Naive thymus-derived CD4-positive, alpha-beta T cell (primary cell): ENCODE data around the gene LRFN2. TPM values are rescaled to one million over a fixed set of nuclear protein-coding genes. Genes with fewer than 3 reads are reported as not detected.

ENCODE experiments used
- ATAC-seq: fragments of 150-1000 bp; cut with Tn5 transposase; 2 replicates; pipeline ENCODE4 v1.10.0; 2021; ENCODE audit warnings: mild to moderate bottlenecking, moderate library complexity
- CTCF ChIA-PET: fragments of 350-600 bp; sonication (Branson Sonifier 250); formaldehyde crosslinking; loops from one replicate; lab custom pipeline; 2021; ENCODE audit warnings: antibody characterized with exemption; lab: Charles Lee
- POLR2A ChIA-PET: fragments of 350-600 bp; sonication (Branson Sonifier 250); formaldehyde crosslinking; loops from one replicate; lab custom pipeline; 2021; ENCODE audit warnings: antibody characterized with exemption, inconsistent platforms; lab: Charles Lee
- DNase-seq, 9 donors: peaks; one replicate each; pipeline versions ENCODE4 v3.0.0 to v3.0.0-alpha.2; 2020 to 2022; ENCODE audit warnings: mixed read lengths in 1 of 9
- H3K27ac ChIP-seq: one replicate; pipeline ENCODE4 v1.7.0; 2013; ENCODE audit warnings: mild to moderate bottlenecking, low read depth, low read length, moderate library complexity
- H3K27me3 ChIP-seq, 2 donors: one replicate each; pipeline ENCODE4 v1.7.0; 2013; ENCODE audit warnings: low read length in 2 of 2, mild to moderate bottlenecking in 2 of 2, moderate library complexity in 2 of 2; ENCODE audit not compliant: control insufficient read depth in 2 of 2, insufficient read depth in 2 of 2
- H3K36me3 ChIP-seq, 3 experiments: 1 replicate in 2 of 3; 2 replicates in 1 of 3; pipeline ENCODE4 v1.7.0; 2013; ENCODE audit warnings: low read length in 3 of 3, mild to moderate bottlenecking in 3 of 3, moderate library complexity in 1 of 3; ENCODE audit not compliant: insufficient read depth in 3 of 3, control insufficient read depth in 2 of 3
- H3K4me1 ChIP-seq, 2 donors: one replicate each; pipeline ENCODE4 v1.7.0; 2013; ENCODE audit warnings: low read length in 2 of 2, mild to moderate bottlenecking in 2 of 2, moderate library complexity in 1 of 2; ENCODE audit not compliant: control insufficient read depth in 2 of 2, insufficient read depth in 2 of 2
- H3K4me3 ChIP-seq: 2 replicates; pipeline ENCODE4 v1.7.0; 2013; ENCODE audit warnings: mild to moderate bottlenecking, low read length
- H3K9me3 ChIP-seq, 3 experiments: 1 replicate in 2 of 3; 2 replicates in 1 of 3; pipeline ENCODE4 v1.7.0; 2013; ENCODE audit warnings: low read length in 3 of 3; ENCODE audit not compliant: control insufficient read depth in 2 of 3
- H3K27ac Mint-ChIP-seq, 9 donors: one replicate each; pipeline ENCODE4 v1.8.0; 2020 to 2022; ENCODE audit warnings: mixed read lengths in 9 of 9, mild to moderate bottlenecking in 8 of 9, moderate library complexity in 5 of 9, inconsistent platforms in 2 of 9
- H3K27me3 Mint-ChIP-seq, 5 donors: one replicate each; pipeline ENCODE4 v1.8.0; 2021 to 2022; ENCODE audit warnings: mixed read lengths in 5 of 5, mild to moderate bottlenecking in 1 of 5
- H3K36me3 Mint-ChIP-seq, 5 donors: one replicate each; pipeline ENCODE4 v1.8.0; 2020 to 2022; ENCODE audit warnings: mixed read lengths in 5 of 5, mild to moderate bottlenecking in 3 of 5, inconsistent platforms in 1 of 5
- H3K4me1 Mint-ChIP-seq, 7 donors: one replicate each; pipeline ENCODE4 v1.8.0; 2020 to 2022; ENCODE audit warnings: mixed read lengths in 7 of 7, mild to moderate bottlenecking in 3 of 7, inconsistent platforms in 1 of 7
- H3K4me3 Mint-ChIP-seq, 10 donors: one replicate each; pipeline ENCODE4 v1.8.0; 2020 to 2022; ENCODE audit warnings: mild to moderate bottlenecking in 10 of 10, mixed read lengths in 10 of 10, moderate library complexity in 6 of 10, inconsistent platforms in 2 of 10
- H3K9me3 Mint-ChIP-seq, 11 donors: one replicate each; pipeline ENCODE4 v1.8.0; 2020 to 2022; ENCODE audit warnings: mixed read lengths in 11 of 11, mild to moderate bottlenecking in 4 of 11, inconsistent platforms in 1 of 11, moderate library complexity in 1 of 11
- intact Hi-C, 2 donors: fragments of 100-400 bp; cut with micrococcal nuclease; formaldehyde crosslinking; loops; one replicate each; pipeline ENCODE4 v1.15.1; 2023
- polyA plus RNA-seq, 2 donors: library from polyadenylated mRNA; unstranded; fragments of 300-500 nt; fragmentation: Illumina TruSeq; gene quantifications; one replicate each; pipeline ENCODE4 v1.2.3, GENCODE V29; 2021
- total RNA-seq, 6 experiments: library from RNA in 5 of 6; stranded (reverse) in 5 of 6; gene quantifications; 1 replicate in 5 of 6; 2 replicates in 1 of 6; pipeline ENCODE4 v1.2.3 and lab custom pipeline; 2021 to 2026

Gene LRFN2
- total and polyA plus RNA-seq, 7 experiments from 2014 or later: 0.13 to 4.6 (median 0.43) TPM; not detected in 2

DNA sequence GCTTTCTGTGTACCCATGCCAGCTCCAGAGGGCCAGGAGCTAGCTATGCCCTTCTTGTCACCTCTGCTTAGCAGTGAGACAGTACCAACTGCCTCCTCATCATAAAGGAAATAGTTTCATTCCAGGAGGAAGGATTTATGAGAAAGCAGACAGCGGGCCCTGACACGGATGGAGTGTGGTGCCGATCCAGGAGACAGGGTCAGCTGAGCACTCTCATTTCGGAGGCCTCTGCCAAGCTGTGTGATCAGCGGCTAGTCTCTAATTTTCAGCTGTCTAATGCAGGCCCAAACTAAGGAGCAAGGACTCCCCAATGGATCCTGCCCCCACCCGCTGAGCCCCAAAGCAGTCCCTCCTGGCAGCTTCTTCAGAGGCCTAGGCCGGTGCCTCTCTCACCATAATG, 103.1 kb downstream of the LRFN2 start:
- intact Hi-C loops: no loop called here
- Mint-ChIP-seq H3K36me3 (no peaks in the 10 kb centered on the region), H3K4me1 (peaks cover 0 to 19% (median 0%) of the 10 kb centered on the region in 7 donors), H3K27me3 (peaks cover 0 to 32% (median 7%) of the 10 kb centered on the region in 5 donors), H3K27ac (no peak overlapping the region), H3K9me3 (peaks cover 0 to 3% (median 0%) of the 10 kb centered on the region in 11 donors), H3K4me3 (no peak overlapping the region)
- H3K4me3 ChIP-seq: no peak overlapping the region
- no peaks in the 10 kb centered on the region for H3K36me3 ChIP-seq
- POLR2A ChIA-PET: no interaction called here
- H3K9me3 ChIP-seq: no peaks in the 10 kb centered on the region
- H3K27ac ChIP-seq: no peak overlapping the region
- CTCF ChIA-PET: no interaction called here
- H3K4me1 ChIP-seq: peaks cover 0 to under 1% of the 10 kb centered on the region in 2 donors
- DNase-seq (no peak), ATAC-seq (no peak)
- H3K27me3 ChIP-seq: no peaks in the 10 kb centered on the region

DNA sequence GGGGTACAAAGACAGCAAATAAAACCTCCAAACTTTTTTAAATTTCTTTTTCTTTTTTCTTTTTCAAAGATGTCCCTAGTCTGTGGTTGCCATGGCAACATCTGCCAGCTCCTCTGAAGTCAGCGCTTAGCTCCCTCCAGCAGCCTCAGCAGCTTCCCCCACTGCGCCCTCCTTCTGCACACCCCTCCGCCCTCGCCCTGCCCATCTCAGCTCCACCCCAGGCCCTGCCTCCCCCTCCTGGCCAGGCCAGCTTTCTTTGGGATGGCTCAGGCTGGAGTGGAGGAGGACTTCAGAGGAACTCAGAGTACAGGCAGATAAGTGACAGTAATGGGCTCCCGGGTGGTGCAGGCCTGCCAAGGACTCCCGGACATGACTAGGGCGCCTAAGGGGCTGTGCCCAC, 104.6 kb downstream of the LRFN2 start:
- intact Hi-C loops: no loop called here
- peak in 3 of 9 donors; percentile 15 to 20 (median 16) for DNase-seq

DNA sequence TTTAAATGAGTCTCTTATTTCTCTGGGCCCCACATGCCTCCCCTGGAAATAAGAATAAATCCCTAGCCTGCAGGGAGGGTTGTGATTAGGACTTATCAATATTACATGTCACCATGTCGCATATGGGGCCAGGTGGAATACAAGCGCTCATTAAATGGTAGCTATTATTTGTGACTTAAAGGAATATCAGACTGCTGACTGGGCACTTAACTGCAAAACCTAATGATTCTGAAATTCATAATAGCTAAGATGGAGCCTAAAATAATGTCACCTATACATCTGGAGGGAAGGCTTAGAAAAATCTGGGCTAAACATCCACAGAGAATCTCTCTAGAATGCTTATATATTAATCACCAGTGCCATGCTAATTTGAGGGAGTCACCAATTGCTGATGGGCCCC, 106.5 kb downstream of the LRFN2 start:
- ATAC-seq: no peak
- Histone ChIP-seq H3K4me1 (peaks cover 0 to 16% of the 10 kb centered on the region in 2 donors), H3K9me3 (no peaks in the 10 kb centered on the region), H3K36me3 (no peaks in the 10 kb centered on the region), H3K4me3 (no peak overlapping the region), H3K27ac (no peak overlapping the region), H3K27me3 (no peaks in the 10 kb centered on the region)
- ChIA-PET POLR2A (no interaction called here), CTCF (no interaction called here)
- Mint-ChIP-seq H3K36me3 (no peaks in the 10 kb centered on the region), H3K9me3 (no peaks in the 10 kb centered on the region), H3K4me3 (no peak overlapping the region), H3K27me3 (peaks cover 0 to 19% (median 0%) of the 10 kb centered on the region in 5 donors), H3K4me1 (peaks cover 0 to 43% (median 5%) of the 10 kb centered on the region in 7 donors), H3K27ac (no peak overlapping the region)
- intact Hi-C loops: no loop called here
- DNase-seq: no peak

More for the DNA sequence above, 104.6 kb downstream of the LRFN2 start:
- ChIA-PET CTCF (no interaction called here), POLR2A (no interaction called here)
- no peak overlapping the region for H3K27ac Mint-ChIP-seq
- Histone ChIP-seq H3K27ac (no peak overlapping the region), H3K9me3 (no peaks in the 10 kb centered on the region), H3K27me3 (no peaks in the 10 kb centered on the region), H3K36me3 (no peaks in the 10 kb centered on the region), H3K4me1 (peaks cover 0 to 11% of the 10 kb centered on the region in 2 donors), H3K4me3 (no peak overlapping the region)
- no peak overlapping the region for H3K4me3 Mint-ChIP-seq
- H3K27me3 Mint-ChIP-seq: peaks cover 0 to 24% (median 4%) of the 10 kb centered on the region in 5 donors
- no peaks in the 10 kb centered on the region for H3K36me3 Mint-ChIP-seq
- H3K4me1 Mint-ChIP-seq: peaks cover 0 to 32% (median 5%) of the 10 kb centered on the region in 7 donors
- ATAC-seq: no peak
- H3K9me3 Mint-ChIP-seq: peaks cover 0 to 2% (median 0%) of the 10 kb centered on the region in 11 donors

DNA sequence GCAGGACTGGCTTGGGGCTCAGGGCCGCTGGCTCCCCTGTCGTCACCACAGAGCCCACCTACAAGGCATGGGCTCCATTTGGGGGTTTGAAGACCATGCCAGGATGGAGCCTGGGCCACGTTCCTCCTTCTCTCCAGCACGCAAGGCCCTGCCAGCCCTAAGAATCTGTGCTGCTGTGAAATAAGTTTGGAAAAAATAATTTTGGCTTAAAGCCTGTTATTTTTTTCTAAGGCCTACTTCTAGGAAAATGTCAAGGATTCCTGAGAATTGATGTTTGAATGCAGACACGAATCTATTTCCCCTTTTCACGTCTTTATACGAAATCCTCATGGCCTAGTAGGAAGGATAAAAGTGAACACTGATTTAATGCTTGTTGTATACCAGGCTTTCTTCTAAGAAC, 107.5 kb downstream of the LRFN2 start:
- no peak overlapping the region for H3K27ac ChIP-seq
- H3K27ac Mint-ChIP-seq: no peak overlapping the region
- no peaks in the 10 kb centered on the region for H3K9me3 ChIP-seq
- H3K9me3 Mint-ChIP-seq: no peaks in the 10 kb centered on the region
- peaks cover 0 to 19% (median 0%) of the 10 kb centered on the region in 5 donors for H3K27me3 Mint-ChIP-seq
- DNase-seq: no peak
- H3K4me3 ChIP-seq: no peak overlapping the region
- H3K4me3 Mint-ChIP-seq: no peak overlapping the region
- intact Hi-C loops: loop anchor here in 1 of 2 donors (5.0 kb wide), 2 partner anchors 42 to 92 kb away; no protein-coding TSS in a partner anchor
- H3K27me3 ChIP-seq: no peaks in the 10 kb centered on the region
- no peak for ATAC-seq
- H3K36me3 ChIP-seq: no peaks in the 10 kb centered on the region
- H3K4me1 Mint-ChIP-seq: peaks cover 0 to 42% (median 5%) of the 10 kb centered on the region in 7 donors
- no peaks in the 10 kb centered on the region for H3K36me3 Mint-ChIP-seq
- ChIA-PET POLR2A (no interaction called here), CTCF (no interaction called here)
- H3K4me1 ChIP-seq: peaks cover 0 to 16% of the 10 kb centered on the region in 2 donors

DNA sequence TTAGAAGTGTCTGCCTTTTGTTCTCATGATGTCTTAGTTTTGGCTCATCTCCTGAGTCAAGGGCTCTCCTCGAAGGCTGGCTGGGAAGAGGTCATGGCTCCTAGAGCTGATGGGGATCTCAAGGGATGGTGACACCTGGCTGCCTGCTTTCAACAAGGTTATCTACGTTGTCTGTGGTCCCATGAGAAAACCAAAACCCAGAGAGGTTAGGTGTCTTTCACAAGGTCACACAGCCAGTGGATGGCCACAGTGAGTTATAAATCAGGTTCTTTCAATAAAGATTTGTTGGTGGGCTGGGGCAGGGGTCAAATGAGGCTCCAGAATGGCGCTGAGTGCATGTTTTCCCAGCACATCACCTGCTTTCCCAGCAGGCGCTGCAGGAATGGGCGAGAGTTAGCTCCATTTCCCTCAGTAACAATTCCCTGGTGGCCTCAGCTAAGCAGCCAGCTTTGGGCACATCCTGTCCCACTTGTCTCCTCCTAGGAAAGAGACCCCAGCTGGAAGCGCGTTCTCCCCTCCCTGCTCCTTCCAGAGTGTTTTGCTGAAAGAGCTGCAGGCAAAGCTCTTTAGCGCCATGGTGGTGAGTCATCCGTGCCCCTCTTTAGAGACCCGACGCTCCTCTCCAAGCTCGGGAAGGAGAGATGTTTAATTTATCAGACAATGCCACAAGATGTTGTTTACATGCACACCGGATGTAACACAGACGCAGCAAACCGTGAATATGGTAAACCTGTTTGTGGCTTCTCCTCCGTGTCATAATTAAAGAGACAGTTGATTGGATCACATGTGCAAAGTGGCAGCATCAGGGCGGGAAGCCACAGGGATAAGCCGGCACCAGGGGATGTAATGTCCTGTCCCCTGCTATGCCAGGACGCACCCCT, 109.7 kb downstream of the LRFN2 start:
- Histone ChIP-seq H3K4me1 (peaks cover 0 to 16% of the 10 kb centered on the region in 2 donors), H3K27me3 (no peaks in the 10 kb centered on the region), H3K27ac (no peak overlapping the region), H3K4me3 (no peak overlapping the region), H3K36me3 (no peaks in the 10 kb centered on the region), H3K9me3 (no peaks in the 10 kb centered on the region)
- ChIA-PET POLR2A (no interaction called here), CTCF (no interaction called here)
- intact Hi-C loops: loop anchor here in 1 of 2 donors (5.0 kb wide), 2 partner anchors 40 to 90 kb away; no protein-coding TSS in a partner anchor
- DNase-seq (peak in 6 of 9 donors; percentile 23 to 48 (median 38)), ATAC-seq (peak; percentile 78)
- Mint-ChIP-seq H3K9me3 (no peaks in the 10 kb centered on the region), H3K4me3 (peak overlapping the region in 4 of 10 donors; percentile 41 to 70 (median 52)), H3K4me1 (peaks cover 0 to 37% (median 0%) of the 10 kb centered on the region in 7 donors), H3K36me3 (no peaks in the 10 kb centered on the region), H3K27me3 (peaks cover 0 to 19% (median 0%) of the 10 kb centered on the region in 5 donors), H3K27ac (peak overlapping the region in 7 of 9 donors; percentile 10 to 82 (median 69))

DNA sequence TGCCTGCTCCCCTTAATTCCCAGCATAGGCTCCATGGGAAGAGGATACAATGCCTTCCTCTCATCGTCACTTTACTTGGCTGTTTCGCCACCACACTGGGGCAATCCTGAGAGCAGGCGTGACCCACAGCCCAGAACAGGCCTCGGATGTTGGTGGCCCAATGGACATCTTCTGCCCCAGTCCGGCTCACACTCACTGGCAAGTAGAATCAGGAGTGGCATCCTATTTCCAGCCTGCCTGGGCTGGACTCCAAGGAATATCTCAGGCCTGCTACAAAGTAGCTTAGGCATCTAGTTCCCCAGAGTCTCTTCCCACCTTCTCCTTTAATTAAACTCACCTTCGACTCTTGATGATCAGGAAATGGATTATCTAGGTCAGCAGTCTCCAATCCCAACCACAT, 110.5 kb downstream of the LRFN2 start:
- H3K36me3 ChIP-seq: no peaks in the 10 kb centered on the region
- DNase-seq: no peak
- H3K9me3 ChIP-seq: no peaks in the 10 kb centered on the region
- H3K27me3 ChIP-seq: no peaks in the 10 kb centered on the region
- Mint-ChIP-seq H3K36me3 (no peaks in the 10 kb centered on the region), H3K4me3 (no peak overlapping the region), H3K27ac (peak overlapping the region in 6 of 9 donors; percentile 20 to 82 (median 64)), H3K9me3 (no peaks in the 10 kb centered on the region), H3K4me1 (peaks cover 0 to 32% (median 0%) of the 10 kb centered on the region in 7 donors), H3K27me3 (peaks cover 0 to 23% (median 0%) of the 10 kb centered on the region in 5 donors)
- peaks cover 0 to 16% of the 10 kb centered on the region in 2 donors for H3K4me1 ChIP-seq
- H3K4me3 ChIP-seq: no peak overlapping the region
- ATAC-seq: no peak
- POLR2A ChIA-PET: no interaction called here
- intact Hi-C loops: loop anchor here in 1 of 2 donors (5.0 kb wide), 2 partner anchors 39 to 89 kb away; no protein-coding TSS in a partner anchor
- CTCF ChIA-PET: no interaction called here
- H3K27ac ChIP-seq: no peak overlapping the region
